ENCODE results near the gene DYNLL1. TPM values are rescaled to one million over a fixed set of nuclear protein-coding genes. Genes with fewer than 3 reads are reported as not detected.

Gene DYNLL1
- polyA plus RNA-seq, 3 donors, result 451 to 563 (median 460) TPM

DNA sequence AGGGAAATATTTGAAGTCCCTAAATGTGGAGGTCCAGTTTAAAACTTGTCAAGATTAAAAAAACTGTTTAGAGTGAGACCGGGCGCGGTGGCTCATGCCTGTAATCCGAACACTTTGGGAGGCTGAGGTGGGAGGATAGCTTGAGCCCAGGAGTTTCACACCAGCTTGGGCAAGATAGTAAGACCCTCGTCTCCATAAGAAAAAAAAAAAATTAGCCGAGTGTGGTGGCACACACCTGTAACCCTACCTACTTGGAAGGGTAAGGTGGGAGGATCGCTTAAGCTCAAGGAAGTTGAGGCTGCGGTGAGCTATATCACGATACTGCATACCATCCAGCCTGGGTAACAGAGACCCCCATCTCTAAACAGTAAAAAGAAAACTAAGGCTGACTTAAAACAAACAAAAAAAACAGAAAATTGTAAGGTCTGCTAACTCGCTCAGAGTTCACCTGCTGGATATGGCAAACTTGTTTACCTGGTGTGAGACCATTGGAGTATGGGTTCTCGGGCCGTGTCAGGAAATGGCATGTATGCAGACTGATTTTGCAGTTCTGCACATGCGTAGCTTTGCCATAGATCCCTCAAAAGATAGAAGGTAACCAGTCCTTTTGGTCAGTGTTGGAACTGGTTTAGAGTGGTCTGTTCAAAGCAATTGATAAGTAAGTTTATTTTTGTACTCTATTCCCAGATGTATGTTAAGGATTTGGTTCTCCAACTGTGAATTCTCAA is 40.3 kb downstream of the DYNLL1 start:
- DNase-seq, result no peak

DNA sequence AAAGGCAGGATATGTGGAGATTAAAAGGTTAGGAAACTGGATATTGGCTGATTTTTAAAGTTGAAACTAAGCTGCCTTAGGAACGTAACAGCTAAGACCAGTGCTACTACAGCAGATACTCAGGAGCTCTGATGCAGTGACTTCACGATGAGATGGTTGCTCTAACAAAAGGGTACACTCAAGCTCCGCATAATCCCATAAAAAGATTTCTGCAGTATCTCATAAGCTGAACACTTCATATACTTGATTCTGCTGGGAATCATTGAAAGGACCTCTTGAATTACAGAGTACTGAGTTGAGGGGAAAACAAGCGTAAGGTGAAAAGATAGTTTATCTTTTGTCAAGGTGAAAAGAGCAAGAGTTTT is 41.9 kb downstream of the DYNLL1 start:
- DNase-seq, result no peak

DNA sequence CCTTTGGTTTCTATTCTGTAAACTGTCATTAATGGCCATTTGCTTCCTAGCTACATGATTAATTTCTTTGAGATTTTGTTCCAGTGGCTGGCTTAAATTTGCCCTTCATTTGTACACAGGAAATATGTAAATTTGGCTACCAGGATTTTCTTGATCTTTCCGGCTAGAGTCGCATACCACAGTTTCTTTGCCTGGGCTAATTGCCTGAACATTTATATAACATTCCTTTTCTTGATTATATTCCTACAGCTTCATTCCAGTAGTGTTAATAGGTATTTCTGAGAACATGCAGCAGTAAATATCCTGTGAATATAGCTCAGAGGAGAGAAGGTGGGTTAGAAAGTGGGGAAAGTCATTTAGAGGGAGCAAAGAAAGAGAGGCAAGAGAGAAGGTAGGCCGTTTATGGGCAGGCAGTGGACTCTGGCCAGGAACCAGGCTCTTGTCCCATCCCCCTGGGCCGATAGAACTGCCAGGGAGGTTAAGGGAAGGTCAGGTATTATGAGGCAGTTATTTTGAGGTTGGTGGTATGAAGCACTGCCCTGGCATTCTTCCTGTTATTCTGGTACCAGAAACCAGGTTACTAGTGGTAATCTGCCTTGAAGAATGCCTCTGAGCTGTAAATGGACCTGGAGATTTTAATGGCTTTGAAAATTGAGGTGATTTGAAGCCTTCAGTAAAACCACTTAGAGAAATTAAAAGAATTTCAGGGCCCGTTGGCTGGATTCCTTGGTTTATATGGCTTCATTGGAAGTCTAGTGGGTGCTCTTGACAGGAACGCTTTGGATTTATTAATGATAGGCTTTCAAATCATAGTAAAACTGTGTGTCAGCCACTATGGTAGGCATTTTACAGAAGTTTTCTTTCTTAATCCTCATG is 42.6 kb downstream of the DYNLL1 start:
- DNase-seq, result no peak

DNA sequence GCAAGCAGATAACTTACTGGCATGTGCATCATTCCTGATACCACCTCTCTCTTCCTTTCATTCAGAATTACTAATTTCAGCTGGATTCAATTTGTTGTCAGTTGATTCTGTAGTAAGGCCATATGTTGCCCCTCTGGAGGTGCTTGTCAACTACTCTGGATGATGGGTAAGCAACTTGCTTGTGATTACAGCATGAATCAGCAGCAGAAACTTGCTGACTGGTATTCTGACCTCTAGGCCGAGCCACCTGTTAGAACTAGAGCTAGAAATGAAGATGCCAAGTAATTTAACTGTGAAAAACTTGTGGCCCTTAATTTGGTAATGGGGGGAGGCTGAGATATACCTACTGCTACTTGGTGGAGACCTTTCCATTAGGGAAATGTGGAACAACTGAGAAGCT is 43.4 kb downstream of the DYNLL1 start:
- no peak for DNase-seq

DNA sequence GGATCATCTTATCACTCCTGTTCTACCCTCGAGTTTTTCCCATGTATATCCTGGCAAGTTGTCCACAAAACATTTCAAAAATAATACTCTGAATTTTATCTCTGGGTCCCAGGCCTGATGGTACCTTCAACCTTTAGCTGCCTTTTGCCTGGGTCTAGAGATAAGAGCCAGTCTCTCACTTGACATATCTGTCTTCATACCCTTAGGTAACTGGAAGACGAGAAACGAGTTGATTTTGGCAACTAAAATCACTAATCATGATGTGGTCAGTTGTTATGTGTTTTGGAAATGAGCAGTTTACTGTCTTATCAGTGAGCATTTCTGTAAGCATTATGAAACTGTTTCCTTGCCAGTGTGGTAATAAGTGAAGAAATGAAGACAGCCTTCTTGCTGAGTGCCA is 44.5 kb downstream of the DYNLL1 start:
- DNase-seq, result no peak

DNA sequence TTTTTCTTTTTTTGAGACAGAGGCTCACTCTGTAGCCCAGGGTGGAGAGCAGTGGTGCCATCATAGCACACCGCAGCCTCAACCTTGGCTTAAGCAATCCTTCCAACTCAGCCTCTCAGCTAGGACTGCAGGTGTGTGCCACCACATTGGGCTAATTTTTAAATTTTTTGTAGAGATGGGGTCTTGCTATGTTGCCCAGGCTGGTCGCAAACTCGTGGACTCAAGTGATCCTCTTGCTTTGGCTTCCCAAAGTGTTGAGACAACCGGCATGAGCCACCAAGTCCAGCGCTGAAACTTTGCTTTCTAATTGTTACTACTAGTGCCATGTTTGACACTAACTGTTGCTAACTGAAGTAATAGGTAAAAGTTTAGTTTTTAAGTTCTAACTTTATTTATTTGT is 46.3 kb downstream of the DYNLL1 start:
- DNase-seq, result no peak

DNA sequence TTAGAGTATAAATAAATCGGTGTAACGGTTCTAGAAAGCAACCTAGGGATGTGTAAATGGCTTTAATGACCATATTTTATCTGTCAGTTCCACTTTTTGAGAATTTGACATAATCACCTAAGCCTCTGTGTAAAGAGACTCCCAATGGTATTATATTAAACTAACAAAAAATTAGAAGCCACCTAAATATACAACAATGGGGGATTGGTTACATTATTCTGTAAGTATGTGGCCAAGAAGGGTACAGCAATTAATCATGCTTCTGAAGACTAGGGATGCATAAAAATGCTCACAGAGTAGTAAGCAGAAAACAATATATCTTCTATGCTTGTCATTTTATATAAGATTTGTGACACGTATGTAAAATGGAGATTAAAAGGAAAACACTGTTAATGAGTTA is 48.8 kb downstream of the DYNLL1 start:
- no peak for DNase-seq

DNA sequence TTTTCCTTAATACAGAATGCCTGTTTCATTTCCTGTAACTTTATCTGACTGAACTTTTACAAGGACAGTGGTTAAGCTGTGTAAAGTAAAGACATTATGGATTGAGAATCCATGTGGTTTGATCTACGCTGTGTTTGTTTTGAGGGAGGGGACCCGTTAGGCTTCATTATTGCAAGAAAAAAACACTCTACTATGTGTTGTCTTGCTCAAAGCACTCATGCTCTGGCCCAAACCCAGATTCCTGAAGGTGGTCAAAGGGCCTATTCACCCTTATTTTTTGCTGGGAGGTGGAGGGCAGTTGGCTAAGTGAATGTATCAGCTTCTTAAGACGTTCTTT is 50.1 kb downstream of the DYNLL1 start:
- DNase-seq, result no peak

Other genes starting within 250 kb of the DYNLL1 start
- 10 to 100 TPM; 73.5 to 86.4 (median 77.1) TPM for gene PXN, start 230.4 kb upstream of the DYNLL1 start, polyA plus RNA-seq (ENCODE audit: insufficient read length in 3 of 3)
- gene RNU4-2, start 204.2 kb upstream of the DYNLL1 start, polyA plus RNA-seq (ENCODE audit: insufficient read length in 3 of 3), result not detected
- gene RNU4-1, start 202.9 kb upstream of the DYNLL1 start, polyA plus RNA-seq (ENCODE audit: insufficient read length in 3 of 3), result not detected
- gene SIRT4, start 193.8 kb upstream of the DYNLL1 start, polyA plus RNA-seq (ENCODE audit: insufficient read length in 3 of 3), result 1 to 10 TPM; 3.2 to 5.4 (median 4.7) TPM
- under 1 TPM; 0.41 to 0.84 (median 0.41) TPM for gene PLA2G1B, start 168.3 kb upstream of the DYNLL1 start, polyA plus RNA-seq (ENCODE audit: insufficient read length in 3 of 3)
- 10 to 100 TPM; 21.9 to 25.0 (median 24.0) TPM for gene MSI1, start 126.9 kb upstream of the DYNLL1 start, polyA plus RNA-seq (ENCODE audit: insufficient read length in 3 of 3)
- gene COX6A1, start 58.0 kb upstream of the DYNLL1 start, polyA plus RNA-seq (ENCODE audit: insufficient read length in 3 of 3), result 100 to 1,000 TPM; 307 to 370 (median 333) TPM
- 10 to 100 TPM; 37.1 to 43.4 (median 41.3) TPM for gene TRIAP1, start 49.7 kb upstream of the DYNLL1 start, polyA plus RNA-seq (ENCODE audit: insufficient read length in 3 of 3)
- 10 to 100 TPM; 29.8 to 43.3 (median 41.9) TPM for gene GATC, start 49.7 kb upstream of the DYNLL1 start, polyA plus RNA-seq (ENCODE audit: insufficient read length in 3 of 3)
- gene SRSF9, start 26.4 kb upstream of the DYNLL1 start, polyA plus RNA-seq (ENCODE audit: insufficient read length in 3 of 3), result 100 to 1,000 TPM; 243 to 256 (median 244) TPM
- 10 to 100 TPM; 56.3 to 65.6 (median 61.7) TPM for gene COQ5, start 33.0 kb downstream of the DYNLL1 start, polyA plus RNA-seq (ENCODE audit: insufficient read length in 3 of 3)
- 100 to 1,000 TPM; 188 to 227 (median 198) TPM for gene RNF10, start 38.2 kb downstream of the DYNLL1 start, polyA plus RNA-seq (ENCODE audit: insufficient read length in 3 of 3)
- gene POP5, start 85.3 kb downstream of the DYNLL1 start, polyA plus RNA-seq (ENCODE audit: insufficient read length in 3 of 3), result 10 to 100 TPM; 45.9 to 65.4 (median 54.5) TPM
- gene CABP1, start 144.5 kb downstream of the DYNLL1 start, polyA plus RNA-seq (ENCODE audit: insufficient read length in 3 of 3), result 1 to 10 TPM; 4.7 to 6.6 (median 5.4) TPM
- 100 to 1,000 TPM; 142 to 207 (median 176) TPM for gene MLEC, start 191.0 kb downstream of the DYNLL1 start, polyA plus RNA-seq (ENCODE audit: insufficient read length in 3 of 3)
- 10 to 100 TPM; 76.5 to 85.0 (median 77.1) TPM for gene UNC119B, start 214.3 kb downstream of the DYNLL1 start, polyA plus RNA-seq (ENCODE audit: insufficient read length in 3 of 3)
- 10 to 100 TPM; 24.7 to 26.9 (median 25.5) TPM for gene ACADS, start 229.7 kb downstream of the DYNLL1 start, polyA plus RNA-seq (ENCODE audit: insufficient read length in 3 of 3)